MM.1S (cell line): ENCODE results near the gene CHST15.

Experiments used
- DNase-seq: peaks from one replicate; pipeline ENCODE4 v3.0.0-alpha.2; 2015
- H2AFZ ChIP-seq: fragments of 300-600 bp; sonication (generic); 2 replicates; pipeline ENCODE4 v1.6.0; 2016; ENCODE audit warnings: antibody characterized with exemption, low read length
- H3F3A ChIP-seq: fragments of 300-600 bp; sonication (generic); 2 replicates; pipeline ENCODE4 v1.6.1; 2016; ENCODE audit warnings: mild to moderate bottlenecking, antibody characterized with exemption, low read length, moderate library complexity, mixed read lengths; ENCODE audit not compliant: insufficient read depth
- H3K27ac ChIP-seq: fragments of 300-600 bp; sonication (generic); 2 replicates; pipeline ENCODE4 v1.5.1; 2016; ENCODE audit warnings: mild to moderate bottlenecking, low read length
- H3K27me3 ChIP-seq: fragments of 300-600 bp; sonication (generic); replicated peaks from 2 replicates; pipeline ENCODE4 v1.6.0; 2016; ENCODE audit warnings: low read length; ENCODE audit not compliant: insufficient read depth
- H3K36me3 ChIP-seq: fragments of 300-600 bp; sonication (generic); replicated peaks from 2 replicates; pipeline ENCODE4 v1.6.1; 2016; ENCODE audit warnings: mild to moderate bottlenecking, low read length, mixed read lengths; ENCODE audit not compliant: insufficient read depth
- H3K4me1 ChIP-seq: fragments of 300-600 bp; sonication (generic); 2 replicates; pipeline ENCODE4 v1.6.1; 2016; ENCODE audit warnings: low read length, mixed read lengths
- H3K4me2 ChIP-seq: fragments of 300-600 bp; sonication (generic); 2 replicates; pipeline ENCODE4 v1.6.0; 2016; ENCODE audit warnings: low read depth, low read length
- H3K4me3 ChIP-seq: fragments of 300-600 bp; sonication (generic); 2 replicates; pipeline ENCODE4 v1.5.1; 2016; ENCODE audit warnings: low read length, mixed read lengths
- H3K79me2 ChIP-seq: fragments of 300-600 bp; sonication (generic); 2 replicates; pipeline ENCODE4 v1.6.1; 2016; ENCODE audit warnings: mixed run types, low read length, mixed read lengths
- H3K9ac ChIP-seq: fragments of 300-600 bp; sonication (generic); 2 replicates; pipeline ENCODE4 v1.6.1; 2016; ENCODE audit warnings: low read length, mixed read lengths
- H3K9me2 ChIP-seq: fragments of 300-600 bp; sonication (generic); replicated peaks from 2 replicates; pipeline ENCODE4 v1.6.1; 2016; ENCODE audit warnings: mild to moderate bottlenecking, low read length, mixed read lengths; ENCODE audit not compliant: insufficient read depth
- H3K9me3 ChIP-seq: fragments of 300-600 bp; sonication (generic); replicated peaks from 2 replicates; pipeline ENCODE4 v1.6.1; 2016; ENCODE audit warnings: mild to moderate bottlenecking, low read length, mixed read lengths; ENCODE audit not compliant: insufficient read depth
- H4K20me1 ChIP-seq: fragments of 300-600 bp; sonication (generic); 2 replicates; pipeline ENCODE4 v1.6.1; 2016; ENCODE audit warnings: mild to moderate bottlenecking, low read length, moderate library complexity, mixed read lengths; ENCODE audit not compliant: insufficient read depth
- EZH2 ChIP-seq: fragments of 300-600 bp; sonication (generic); optimal IDR thresholded peaks from 2 replicates; pipeline ENCODE3; 2017; ENCODE audit warnings: low read depth, mild to moderate bottlenecking, antibody characterized with exemption, low read length, mixed read lengths
- EZH2phosphoT487 ChIP-seq: fragments of 300-600 bp; sonication (generic); IDR thresholded peaks from 2 replicates; pipeline ENCODE4 v1.6.1; 2018; ENCODE audit warnings: antibody characterized with exemption, low read length
- TF ChIP-seq, protein P1 (sequence below): fragments of 300-600 bp; sonication (generic); IDR thresholded peaks from 2 replicates; pipeline ENCODE4 v1.5.1; 2016; ENCODE audit warnings: antibody characterized with exemption, low read length, mixed read lengths

Gene CHST15

DNA sequence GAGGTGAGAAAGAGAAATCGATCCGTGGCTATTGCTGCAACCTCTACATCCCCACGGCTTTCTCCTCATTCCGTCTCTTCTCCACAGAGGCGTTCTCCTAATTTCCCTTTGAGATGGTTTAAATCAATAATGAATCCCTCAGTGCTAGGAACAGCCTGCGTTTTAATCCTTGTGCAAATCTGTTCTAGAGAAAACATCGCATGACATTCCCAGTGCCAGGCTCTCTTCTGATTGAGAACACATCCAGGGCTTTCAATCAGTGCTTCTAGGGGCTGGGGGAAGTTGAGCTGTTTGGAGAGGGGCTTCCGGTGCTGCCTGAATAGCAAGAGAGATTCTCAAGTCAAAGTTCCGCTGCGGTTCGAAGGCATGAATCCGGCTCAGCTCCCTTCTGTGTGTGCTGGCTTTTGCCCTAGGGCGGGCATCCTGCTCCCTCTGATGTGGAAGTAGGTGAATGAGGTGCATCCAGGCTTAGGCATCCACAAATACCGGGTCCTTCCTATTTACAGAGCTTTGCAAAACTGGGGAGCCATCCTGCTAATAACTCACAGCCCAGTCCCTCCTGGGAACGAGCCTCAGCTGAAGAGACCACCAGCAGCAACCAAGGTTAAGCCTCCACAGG is 62.8 kb downstream of the CHST15 start:
- H3K27ac ChIP-seq = no peak overlapping the region
- H4K20me1 ChIP-seq = no peaks in the 10 kb centered on the region; the same call in 1 of the 2 replicates
- no peaks in the 10 kb centered on the region for H3K9me2 ChIP-seq
- peaks cover 20% of the 10 kb centered on the region for H3K36me3 ChIP-seq
- no peaks in the 10 kb centered on the region for H3K27me3 ChIP-seq
- H3K9me3 ChIP-seq = no peaks in the 10 kb centered on the region
- peaks cover 100% of the 10 kb centered on the region for H3K79me2 ChIP-seq
- DNase-seq = no peak
- H3K9ac ChIP-seq = no peak overlapping the region
- H3F3A ChIP-seq = peaks cover 6% of the 10 kb centered on the region
- no peak overlapping the region for H2AFZ ChIP-seq
- H3K4me2 ChIP-seq = no peak overlapping the region
- peaks cover 5% of the 10 kb centered on the region for H3K4me1 ChIP-seq
- no peak overlapping the region for H3K4me3 ChIP-seq
- no peak for TF ChIP-seq EZH2phosphoT487
- TF ChIP-seq, protein P1, sequence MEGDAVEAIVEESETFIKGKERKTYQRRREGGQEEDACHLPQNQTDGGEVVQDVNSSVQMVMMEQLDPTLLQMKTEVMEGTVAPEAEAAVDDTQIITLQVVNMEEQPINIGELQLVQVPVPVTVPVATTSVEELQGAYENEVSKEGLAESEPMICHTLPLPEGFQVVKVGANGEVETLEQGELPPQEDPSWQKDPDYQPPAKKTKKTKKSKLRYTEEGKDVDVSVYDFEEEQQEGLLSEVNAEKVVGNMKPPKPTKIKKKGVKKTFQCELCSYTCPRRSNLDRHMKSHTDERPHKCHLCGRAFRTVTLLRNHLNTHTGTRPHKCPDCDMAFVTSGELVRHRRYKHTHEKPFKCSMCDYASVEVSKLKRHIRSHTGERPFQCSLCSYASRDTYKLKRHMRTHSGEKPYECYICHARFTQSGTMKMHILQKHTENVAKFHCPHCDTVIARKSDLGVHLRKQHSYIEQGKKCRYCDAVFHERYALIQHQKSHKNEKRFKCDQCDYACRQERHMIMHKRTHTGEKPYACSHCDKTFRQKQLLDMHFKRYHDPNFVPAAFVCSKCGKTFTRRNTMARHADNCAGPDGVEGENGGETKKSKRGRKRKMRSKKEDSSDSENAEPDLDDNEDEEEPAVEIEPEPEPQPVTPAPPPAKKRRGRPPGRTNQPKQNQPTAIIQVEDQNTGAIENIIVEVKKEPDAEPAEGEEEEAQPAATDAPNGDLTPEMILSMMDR = no peak
- no peak for TF ChIP-seq EZH2

GRCh38 chr10:124030061-124030460 is 63.3 kb downstream of the CHST15 start:
- H3K79me2 ChIP-seq = peaks cover 100% of the 10 kb centered on the region
- no peaks in the 10 kb centered on the region for H3K4me1 ChIP-seq
- DNase-seq = no peak
- no peak overlapping the region for H3K9ac ChIP-seq
- 0 out of 2 replicates have a peak, but pooled peaks cover under 1% of the 10 kb centered on the region for H3F3A ChIP-seq
- no peak overlapping the region for H3K27ac ChIP-seq
- H3K4me3 ChIP-seq = no peak overlapping the region
- no peaks in the 10 kb centered on the region for H3K27me3 ChIP-seq
- no peak overlapping the region for H3K4me2 ChIP-seq
- H3K9me3 ChIP-seq = no peaks in the 10 kb centered on the region
- TF ChIP-seq, protein P1 = no peak
- H2AFZ ChIP-seq = no peak overlapping the region
- no peaks in the 10 kb centered on the region for H4K20me1 ChIP-seq
- H3K9me2 ChIP-seq = no peaks in the 10 kb centered on the region
- peaks cover 25% of the 10 kb centered on the region for H3K36me3 ChIP-seq

DNA sequence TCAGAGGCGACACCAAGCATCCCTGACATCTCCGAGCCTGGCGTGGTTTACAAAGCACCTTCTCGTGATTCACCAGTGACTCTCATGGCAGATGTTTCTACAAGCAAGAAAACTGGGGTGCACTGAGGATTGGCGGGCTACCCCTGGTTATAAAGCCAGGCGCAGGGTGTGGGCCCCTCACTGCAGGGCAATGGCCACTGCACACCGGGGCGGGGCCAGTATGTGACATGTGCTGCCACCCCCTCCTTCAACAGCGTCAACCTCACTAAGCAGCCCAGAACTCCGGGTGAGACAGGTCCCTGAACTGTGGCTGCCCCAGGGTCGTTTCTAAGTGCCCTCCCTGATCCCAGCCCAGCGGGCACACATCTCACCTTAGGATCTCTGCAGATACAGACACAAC is 63.8 kb downstream of the CHST15 start:
- peaks cover 100% of the 10 kb centered on the region for H3K79me2 ChIP-seq
- no peak overlapping the region for H2AFZ ChIP-seq
- H3F3A ChIP-seq = no peaks in the 10 kb centered on the region
- no peaks in the 10 kb centered on the region for H3K27me3 ChIP-seq
- H3K9me3 ChIP-seq = no peaks in the 10 kb centered on the region
- H3K4me2 ChIP-seq = no peak overlapping the region
- TF ChIP-seq EZH2 = no peak
- TF ChIP-seq, protein P1 = no peak
- H3K9me2 ChIP-seq = no peaks in the 10 kb centered on the region
- peaks cover 29% of the 10 kb centered on the region for H3K36me3 ChIP-seq
- no peak overlapping the region for H3K4me3 ChIP-seq
- no peaks in the 10 kb centered on the region for H3K4me1 ChIP-seq
- no peaks in the 10 kb centered on the region for H4K20me1 ChIP-seq
- no peak overlapping the region for H3K27ac ChIP-seq
- DNase-seq = no peak
- no peak overlapping the region for H3K9ac ChIP-seq
